ENCODE measurements around the gene AREG. TPM values are rescaled to one million over a fixed set of nuclear protein-coding genes. Genes with fewer than 3 reads are reported as not detected.

AREG gene, protein sequence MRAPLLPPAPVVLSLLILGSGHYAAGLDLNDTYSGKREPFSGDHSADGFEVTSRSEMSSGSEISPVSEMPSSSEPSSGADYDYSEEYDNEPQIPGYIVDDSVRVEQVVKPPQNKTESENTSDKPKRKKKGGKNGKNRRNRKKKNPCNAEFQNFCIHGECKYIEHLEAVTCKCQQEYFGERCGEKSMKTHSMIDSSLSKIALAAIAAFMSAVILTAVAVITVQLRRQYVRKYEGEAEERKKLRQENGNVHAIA
- 55.0 to 73.0 TPM (median 66.7 TPM) in 5 replicates for total RNA-seq (2022; extraction: Qiagen RNA extraction)

DNA sequence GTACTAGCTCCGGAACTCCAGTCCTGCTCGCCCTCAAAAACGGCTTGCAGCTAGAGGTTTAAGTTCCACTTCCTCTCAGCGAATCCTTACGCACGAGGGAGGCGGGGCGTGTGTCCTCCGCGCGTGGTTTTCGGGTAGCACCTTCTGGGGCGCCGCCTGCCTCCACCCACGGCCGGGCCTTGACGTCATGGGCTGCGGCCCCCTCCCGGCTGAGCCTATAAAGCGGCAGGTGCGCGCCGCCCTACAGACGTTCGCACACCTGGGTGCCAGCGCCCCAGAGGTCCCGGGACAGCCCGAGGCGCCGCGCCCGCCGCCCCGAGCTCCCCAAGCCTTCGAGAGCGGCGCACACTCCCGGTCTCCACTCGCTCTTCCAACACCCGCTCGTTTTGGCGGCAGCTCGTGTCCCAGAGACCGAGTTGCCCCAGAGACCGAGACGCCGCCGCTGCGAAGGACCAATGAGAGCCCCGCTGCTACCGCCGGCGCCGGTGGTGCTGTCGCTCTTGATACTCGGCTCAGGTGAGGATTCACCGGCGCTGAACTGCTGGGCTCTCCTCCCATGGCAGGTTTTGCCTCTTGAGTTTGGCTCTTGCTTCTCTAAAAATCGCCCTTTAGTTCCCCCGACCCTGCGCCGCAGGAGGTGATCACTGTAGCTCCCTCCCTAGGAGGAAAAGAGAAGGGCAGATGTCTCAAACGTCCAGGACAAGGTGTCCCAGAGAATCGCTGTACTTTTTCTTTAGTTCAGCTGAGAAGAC is at the start of gene AREG:
Gene AREG (plus strand): TSS at position 246 of the 752 bp plus-strand sequence. CDS start 210 bp downstream, at position 456.

Other genes starting within 250 kb of the AREG start
- 0.07 to 0.27 TPM in 2 of 5 replicates, not detected in the others for gene EPGN, start 136.7 kb upstream of the AREG start, total RNA-seq (2022; extraction: Qiagen RNA extraction)
- 26.8 to 48.1 TPM (median 38.4 TPM) in 5 replicates for gene EREG, start 80.0 kb upstream of the AREG start, total RNA-seq (2022; extraction: Qiagen RNA extraction)

All from A549 treated with CORT108297 at 1 μM for 4 hours (cell line).